Measurements from ENCODE around the gene OGFOD3.
"Not testable (repeated sequence)": the region's sequence is repeated elsewhere in the genome, so short reads cannot be mapped to it uniquely, and the experiment has no call there.

OGFOD3 gene

GRCh38 chr17:82386881-82387704 is 31.3 kb downstream of the OGFOD3 start:
- DNase-seq (ENCODE audit: low spot score) = no peak

GRCh38 chr17:82386255-82386831 is 32.0 kb downstream of the OGFOD3 start:
- DNase-seq (ENCODE audit: low spot score) = no peak

DNA sequence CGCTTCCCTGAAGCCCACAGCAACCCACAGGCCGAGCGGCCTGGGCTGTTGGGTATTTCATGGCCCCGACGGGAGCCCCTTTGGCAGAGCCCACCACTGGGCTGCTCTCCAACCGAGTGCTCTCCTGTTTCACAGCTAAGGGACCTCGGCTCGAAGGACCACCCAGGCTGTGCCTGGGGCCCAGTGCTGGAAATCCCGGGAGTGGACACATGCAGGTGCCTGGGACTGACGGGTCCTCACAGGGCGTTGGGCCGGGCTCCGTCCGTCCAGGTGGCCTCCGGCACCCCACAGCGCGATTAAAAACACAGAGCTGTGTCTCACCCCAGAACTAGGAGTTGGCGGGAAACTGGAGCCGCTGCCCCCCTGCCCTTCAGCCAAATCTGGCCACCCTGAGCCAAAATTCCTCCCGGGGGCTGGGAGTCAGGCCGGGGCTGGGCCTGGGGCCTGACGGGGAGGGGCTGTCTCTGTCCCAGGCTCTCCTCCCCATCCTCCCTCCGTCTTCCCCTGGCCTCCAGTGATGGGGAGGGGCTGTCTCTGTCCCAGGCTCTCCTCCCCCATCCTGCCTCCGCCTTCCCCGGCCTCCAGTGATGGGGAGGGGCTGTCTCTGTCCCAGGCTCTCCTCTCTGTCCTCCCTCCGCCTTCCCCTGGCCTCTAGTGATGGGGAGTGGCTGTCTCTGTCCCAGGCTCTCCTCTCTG is 32.7 kb downstream of the OGFOD3 start:
- no peak for DNase-seq (ENCODE audit: low spot score)

GRCh38 chr17:82384730-82385481 is 33.5 kb downstream of the OGFOD3 start:
- peak; percentile 66 for DNase-seq (ENCODE audit: low spot score)

- DNase-seq (ENCODE audit: low spot score) = no peak
Observed at GRCh38 chr17:82384051-82384729, 34.2 kb downstream of the OGFOD3 start.

DNA sequence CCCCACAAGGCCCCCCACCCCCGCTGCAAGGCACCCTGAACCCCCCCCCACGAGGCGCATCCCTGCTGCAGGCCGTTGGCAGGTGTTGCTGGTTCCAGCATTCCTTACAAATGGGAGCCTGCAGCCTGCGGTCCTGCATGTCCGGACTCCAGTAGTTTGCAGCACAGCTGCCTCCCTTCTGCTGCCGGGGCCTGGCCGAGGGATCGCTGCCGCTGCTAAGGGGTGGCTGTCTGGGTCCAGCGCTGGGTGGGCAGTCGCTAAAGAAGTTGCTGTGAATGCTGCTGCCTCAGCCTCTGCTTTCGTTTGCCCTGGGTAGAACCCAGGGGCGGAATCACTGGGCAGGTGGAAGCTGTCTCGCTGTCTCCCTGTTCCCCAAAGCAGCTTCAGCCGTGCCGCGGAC is 35.0 kb downstream of the OGFOD3 start:
- no peak for DNase-seq (ENCODE audit: low spot score)

DNA sequence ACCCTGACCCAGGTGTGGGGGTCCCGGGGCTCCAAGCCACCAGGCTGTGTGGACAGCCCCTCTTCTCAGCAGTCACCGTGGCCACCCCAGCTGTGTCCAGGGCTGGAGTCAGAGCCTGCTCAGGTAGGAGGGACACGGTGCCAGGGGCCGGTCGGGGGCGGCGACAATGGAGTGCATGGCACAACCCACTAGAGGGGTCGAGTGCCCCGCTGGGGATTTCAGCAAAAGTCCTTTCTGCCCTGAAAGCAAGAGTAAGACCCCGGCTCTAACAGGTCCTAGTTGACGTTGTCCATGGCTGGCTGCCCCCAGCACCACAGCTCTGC is 35.5 kb downstream of the OGFOD3 start:
- no peak for DNase-seq (ENCODE audit: low spot score)

DNA sequence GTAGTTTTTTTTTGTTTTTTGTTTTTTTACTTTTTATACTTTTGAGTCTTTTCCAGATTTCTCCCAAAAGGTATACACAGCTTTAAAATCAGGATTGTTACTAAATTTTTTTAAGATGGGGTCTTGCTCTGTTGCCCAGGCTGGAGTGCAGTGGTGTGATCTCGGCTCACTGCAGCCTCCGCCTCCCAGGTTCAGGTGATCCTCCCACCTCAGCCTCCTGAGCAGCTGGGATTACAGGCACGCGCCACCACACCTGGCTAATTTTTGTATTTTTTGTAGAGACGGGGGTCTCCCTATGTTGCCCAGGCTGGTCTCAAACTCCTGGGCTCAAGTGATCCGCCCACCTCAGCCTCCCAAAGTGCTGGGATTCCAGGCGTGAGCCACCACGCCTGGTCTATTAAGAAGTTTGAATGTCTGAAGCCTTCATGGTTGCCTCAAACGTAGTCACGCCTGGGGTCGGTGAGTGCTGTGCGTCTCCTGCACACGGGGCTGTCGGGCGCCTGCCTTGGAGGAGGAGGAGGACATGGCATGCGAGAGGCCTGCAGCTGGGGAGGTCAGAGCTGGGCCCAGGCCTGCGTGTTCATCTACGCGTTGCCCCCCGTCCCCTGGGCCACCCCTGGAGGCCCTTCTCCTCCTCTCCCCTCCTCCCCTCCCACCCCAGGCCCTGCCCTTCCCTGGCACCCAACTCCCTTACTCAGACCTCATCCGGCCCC is 36.0 kb downstream of the OGFOD3 start:
- not testable (repeated sequence) for DNase-seq (ENCODE audit: low spot score)

DNA sequence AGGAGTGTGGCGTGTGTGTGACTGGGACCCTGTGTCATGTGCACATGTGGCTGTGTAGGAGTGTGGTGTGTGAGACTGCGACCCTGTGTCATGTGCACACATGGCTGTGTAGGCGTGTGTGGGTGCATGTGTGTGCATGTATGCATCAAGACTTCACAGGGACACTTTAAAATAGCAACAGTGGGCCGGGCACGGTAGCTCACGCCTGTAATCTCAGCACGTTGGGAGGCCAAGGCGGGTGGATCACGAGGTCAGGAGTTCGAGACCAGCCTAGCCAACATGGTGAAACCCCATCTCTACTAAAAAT is 36.7 kb downstream of the OGFOD3 start:
- DNase-seq (ENCODE audit: low spot score) = not testable (repeated sequence)

- peak; percentile 36 for DNase-seq (ENCODE audit: low spot score)
Observed at GRCh38 chr17:82380860-82381702, 37.3 kb downstream of the OGFOD3 start.

GRCh38 chr17:82378741-82379021 is 39.7 kb downstream of the OGFOD3 start:
- no peak for DNase-seq (ENCODE audit: low spot score)

DNA sequence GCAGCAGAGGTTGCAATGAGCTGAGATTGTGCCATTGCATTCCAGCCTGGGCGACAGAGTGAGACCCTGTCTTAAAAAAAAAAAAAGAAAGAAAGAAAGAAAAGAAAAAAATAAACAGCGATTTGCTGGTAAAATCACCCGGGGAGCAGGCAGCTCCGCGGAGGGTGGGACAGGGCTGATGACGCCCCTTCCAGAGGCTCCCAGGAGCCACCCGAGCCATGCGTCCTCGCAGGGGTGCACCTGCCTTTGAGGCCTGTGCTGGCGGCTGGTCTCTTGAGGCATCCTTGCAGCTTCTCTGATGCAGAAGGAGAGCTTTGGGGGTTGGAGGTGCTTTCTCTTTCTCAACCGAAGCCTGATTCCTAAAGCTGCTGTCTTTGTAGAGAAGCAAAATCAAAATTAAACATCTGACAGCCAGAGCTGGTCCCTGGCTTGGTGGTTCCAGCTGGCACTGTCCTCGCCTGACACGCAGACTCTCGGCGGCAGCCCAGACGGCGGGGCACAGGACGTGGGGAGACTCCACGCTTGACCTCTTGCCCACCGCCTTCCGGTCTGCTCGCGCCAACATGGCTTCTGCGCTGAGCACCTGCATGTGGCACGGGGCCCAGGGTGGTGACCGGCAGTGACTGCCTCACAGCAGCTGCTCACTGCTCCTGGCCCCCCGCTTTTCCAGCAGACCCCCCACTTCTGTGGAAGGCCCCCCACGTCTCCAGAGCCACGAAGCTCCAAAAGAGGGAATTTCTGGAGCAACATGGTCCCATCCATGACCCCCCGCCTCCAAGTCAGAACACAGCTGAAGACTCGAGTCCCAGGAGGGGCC is 40.3 kb downstream of the OGFOD3 start:
- DNase-seq (ENCODE audit: low spot score) = no peak

GRCh38 chr17:82377294-82377693 is 41.1 kb downstream of the OGFOD3 start:
- DNase-seq (ENCODE audit: low spot score) = not testable (repeated sequence)

- no peak for DNase-seq (ENCODE audit: low spot score)
Observed at GRCh38 chr17:82376042-82376730, 42.2 kb downstream of the OGFOD3 start.

- no peak for DNase-seq (ENCODE audit: low spot score)
Observed at GRCh38 chr17:82375359-82376041, 42.9 kb downstream of the OGFOD3 start.

- DNase-seq (ENCODE audit: low spot score) = no peak
Observed at GRCh38 chr17:82374626-82375331, 43.6 kb downstream of the OGFOD3 start.

- no peak for DNase-seq (ENCODE audit: low spot score)
Observed at GRCh38 chr17:82373731-82374625, 44.4 kb downstream of the OGFOD3 start.
